Inflammatory macrophage treated with lipopolysaccharide for 1 hour (primary cell): ENCODE data around the gene PMM2.
"Not testable (repeated sequence)": the region's sequence is repeated elsewhere in the genome, so short reads cannot be mapped to it uniquely, and the experiment has no call there.

Experiments used
- DNase-seq, 2 donors: peaks; one replicate each; pipeline ENCODE4 v3.0.0-alpha.2; 2020 to 2022

Gene PMM2

DNA sequence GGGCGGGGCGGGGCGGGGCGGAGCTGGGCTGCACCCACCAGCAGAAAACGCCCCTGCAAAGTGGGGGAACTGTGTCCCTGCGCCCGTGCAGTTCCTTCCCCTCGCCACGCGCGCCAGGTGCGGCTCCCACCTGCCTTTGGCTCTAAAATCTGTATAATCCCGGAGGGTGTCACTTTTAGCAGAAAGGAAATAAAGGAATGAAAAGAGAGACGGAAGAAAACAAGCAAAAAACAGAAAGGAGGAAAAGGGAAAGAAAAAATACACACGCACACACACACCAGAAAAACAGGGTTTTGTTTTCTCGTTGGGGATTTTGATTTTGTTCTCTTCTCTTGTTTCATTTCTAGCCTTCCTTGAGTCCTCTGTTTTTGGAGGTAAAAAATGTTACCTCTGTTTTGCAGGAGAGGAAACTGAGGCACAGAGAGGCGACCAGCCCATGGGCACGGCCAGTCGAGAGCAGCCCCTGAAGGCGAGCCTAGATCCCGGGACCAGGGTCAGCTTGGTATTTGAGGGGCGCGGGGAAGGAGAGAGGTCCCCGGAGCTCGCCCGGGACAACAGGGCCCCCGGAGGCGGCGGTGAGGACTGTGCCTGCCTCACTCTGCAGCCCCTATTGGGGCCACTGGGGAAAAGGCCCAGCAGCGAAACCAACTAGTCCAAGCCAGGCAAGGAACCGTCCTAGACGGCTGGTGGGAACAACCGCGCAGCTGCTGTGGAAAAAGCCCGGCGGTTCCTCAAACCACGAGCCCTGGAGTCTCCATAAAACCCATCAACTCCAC lies 71.8 kb downstream of the PMM2 start:
- DNase-seq, result no peak

DNA sequence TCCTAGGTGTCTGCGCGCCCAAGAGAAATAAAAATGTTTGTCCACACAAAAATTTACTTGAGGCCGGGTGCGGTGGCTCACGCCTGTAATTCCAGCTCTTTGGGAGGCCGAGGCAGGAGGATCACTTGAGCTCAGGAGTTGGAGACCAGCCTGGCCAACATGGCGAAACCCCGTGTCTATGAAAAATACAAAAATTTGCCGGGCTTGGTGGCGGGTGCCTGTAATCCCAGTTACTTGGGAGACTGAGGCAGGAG lies 72.3 kb downstream of the PMM2 start:
- DNase-seq, result not testable (repeated sequence)

DNA sequence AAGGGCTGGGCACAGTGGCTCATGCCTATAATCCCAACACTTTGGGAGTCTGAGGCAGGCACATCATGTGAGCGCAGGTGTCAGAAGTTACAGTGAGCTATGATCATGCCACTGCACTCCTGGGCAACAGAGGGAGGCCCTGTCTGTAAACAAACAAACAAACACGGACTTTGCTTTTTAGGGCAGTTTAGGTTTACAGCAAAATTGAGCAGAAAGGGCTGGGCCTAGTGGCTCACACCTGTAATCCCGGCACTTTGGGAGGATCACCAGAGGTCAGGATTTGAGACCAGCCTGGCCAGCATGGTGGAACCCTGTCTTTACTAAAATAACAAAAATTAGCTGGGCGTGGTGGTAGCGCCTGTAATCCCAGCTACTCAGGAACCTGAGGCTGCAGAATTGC lies 74.4 kb downstream of the PMM2 start:
- DNase-seq, result no peak

- DNase-seq, result no peak
Observed at GRCh38 chr16:8872967-8873865, 75.6 kb downstream of the PMM2 start.

DNA sequence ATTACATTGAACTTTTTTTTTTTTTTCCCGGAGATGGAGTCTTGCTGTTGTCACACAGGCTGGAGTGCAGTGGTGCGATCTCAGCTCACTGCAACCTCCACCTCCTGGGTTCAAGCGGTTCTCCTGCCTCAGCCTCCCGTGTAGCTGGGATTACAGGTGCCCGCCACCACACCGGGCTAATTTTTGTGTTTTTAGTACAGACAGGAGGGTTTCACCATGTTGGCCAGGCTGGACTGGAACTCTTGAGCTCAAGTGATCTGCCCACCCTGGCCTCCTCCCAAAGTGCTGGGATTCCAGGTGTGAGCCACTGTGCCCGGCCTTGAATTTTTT lies 76.2 kb downstream of the PMM2 start:
- not testable (repeated sequence) for DNase-seq

- DNase-seq, result no peak
Observed at GRCh38 chr16:8874388-8874787, 76.7 kb downstream of the PMM2 start.

- DNase-seq, result not testable (repeated sequence)
Observed at GRCh38 chr16:8875317-8875716, 77.7 kb downstream of the PMM2 start.

DNA sequence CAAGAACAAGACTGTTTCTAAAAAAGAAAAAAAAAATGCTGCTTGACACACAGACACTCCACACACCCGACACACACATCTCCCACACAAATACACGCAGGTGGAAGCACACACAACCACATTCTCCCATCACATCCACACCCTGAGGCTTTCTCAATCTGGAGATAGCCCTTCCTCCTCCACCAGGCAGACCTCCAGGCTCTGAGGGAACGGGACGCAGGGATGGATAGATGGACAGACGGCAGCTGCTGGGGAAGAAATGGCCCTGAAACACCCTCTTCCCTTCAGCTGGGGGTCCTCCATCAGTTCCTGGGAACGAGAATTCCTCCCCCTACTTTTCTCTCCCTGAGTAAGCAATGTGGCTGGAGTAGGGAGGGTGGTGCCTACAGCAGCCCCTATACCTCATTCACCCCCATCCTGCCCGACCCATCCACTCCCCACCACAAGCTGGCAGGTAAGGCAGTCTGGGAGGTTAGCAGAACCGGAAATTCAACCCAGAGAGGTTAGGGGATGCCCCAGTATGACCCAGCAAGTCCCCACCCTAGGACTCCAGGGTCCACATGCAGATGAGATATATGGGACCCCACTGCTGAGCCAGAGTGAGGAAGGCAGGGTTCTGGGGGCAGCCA lies 80.4 kb downstream of the PMM2 start:
- DNase-seq, result no peak

GRCh38 chr16:8878523-8878911 lies 80.9 kb downstream of the PMM2 start:
- no peak for DNase-seq

GRCh38 chr16:8880839-8881510 lies 83.3 kb downstream of the PMM2 start:
- no peak for DNase-seq

DNA sequence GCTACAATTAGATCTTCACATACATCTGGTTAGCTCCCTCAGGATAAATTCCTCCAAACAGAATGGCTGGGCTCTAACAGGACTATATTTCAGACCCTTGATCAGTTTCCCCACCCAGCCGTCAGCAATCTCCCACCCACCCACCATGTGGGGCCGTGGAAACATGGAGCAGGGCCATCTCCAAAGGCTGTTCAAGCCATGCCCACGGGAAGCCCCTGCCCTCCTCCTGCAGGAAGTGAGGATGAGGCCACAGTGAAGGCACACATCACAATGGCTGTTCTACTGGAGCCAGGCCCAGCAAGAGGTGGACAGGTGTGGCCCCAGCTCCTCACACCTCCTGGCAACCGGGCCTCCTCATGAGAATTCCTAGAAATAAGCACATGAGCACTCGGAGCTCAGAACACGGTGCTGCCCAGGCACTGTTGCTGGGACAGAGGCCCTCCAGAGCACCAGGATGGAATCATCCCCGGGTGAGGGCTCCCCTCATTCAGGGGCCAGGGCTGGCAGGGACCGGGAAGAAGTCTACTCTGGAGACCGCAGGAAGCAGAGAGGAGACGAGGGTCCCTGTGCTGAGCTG lies 84.5 kb downstream of the PMM2 start, which contains the start of gene LITAFD:
Gene LITAFD (plus strand): TSS at position 311 of the 577 bp plus-strand sequence. CDS start 2,005 bp downstream, outside the sequence.
- no peak for DNase-seq

DNA sequence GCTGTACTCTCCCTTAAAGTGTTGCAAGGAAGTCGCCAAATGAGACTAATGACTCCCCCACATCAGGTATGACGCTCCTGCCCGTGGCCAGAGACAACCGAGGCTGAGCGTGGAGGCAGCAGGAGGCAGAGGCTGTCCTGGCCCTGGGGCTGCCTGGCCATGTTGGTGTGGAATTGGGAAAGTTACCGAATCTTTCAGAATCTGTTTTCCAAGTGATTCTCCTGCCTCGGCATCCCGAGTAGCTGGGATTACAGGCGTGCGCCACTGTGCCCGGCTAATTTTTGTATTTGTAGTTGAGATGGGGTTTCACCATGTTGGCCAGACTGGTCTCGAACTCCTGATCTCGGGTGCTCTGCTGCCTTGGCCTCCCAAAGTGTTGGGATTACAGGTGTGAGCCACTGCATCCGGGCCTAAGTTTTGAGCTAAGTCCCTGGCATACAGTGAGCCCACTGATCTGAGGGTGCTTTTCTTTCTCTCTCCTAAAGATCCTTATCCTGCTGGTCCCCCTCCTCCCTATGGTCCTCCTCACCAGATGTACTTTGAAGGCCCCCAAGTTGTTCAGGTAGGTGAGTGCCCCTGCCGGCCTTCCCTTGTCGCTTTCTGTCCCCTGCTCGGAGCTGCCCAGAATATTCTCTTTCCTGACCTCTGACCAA lies 85.2 kb downstream of the PMM2 start:
- no peak for DNase-seq

DNA sequence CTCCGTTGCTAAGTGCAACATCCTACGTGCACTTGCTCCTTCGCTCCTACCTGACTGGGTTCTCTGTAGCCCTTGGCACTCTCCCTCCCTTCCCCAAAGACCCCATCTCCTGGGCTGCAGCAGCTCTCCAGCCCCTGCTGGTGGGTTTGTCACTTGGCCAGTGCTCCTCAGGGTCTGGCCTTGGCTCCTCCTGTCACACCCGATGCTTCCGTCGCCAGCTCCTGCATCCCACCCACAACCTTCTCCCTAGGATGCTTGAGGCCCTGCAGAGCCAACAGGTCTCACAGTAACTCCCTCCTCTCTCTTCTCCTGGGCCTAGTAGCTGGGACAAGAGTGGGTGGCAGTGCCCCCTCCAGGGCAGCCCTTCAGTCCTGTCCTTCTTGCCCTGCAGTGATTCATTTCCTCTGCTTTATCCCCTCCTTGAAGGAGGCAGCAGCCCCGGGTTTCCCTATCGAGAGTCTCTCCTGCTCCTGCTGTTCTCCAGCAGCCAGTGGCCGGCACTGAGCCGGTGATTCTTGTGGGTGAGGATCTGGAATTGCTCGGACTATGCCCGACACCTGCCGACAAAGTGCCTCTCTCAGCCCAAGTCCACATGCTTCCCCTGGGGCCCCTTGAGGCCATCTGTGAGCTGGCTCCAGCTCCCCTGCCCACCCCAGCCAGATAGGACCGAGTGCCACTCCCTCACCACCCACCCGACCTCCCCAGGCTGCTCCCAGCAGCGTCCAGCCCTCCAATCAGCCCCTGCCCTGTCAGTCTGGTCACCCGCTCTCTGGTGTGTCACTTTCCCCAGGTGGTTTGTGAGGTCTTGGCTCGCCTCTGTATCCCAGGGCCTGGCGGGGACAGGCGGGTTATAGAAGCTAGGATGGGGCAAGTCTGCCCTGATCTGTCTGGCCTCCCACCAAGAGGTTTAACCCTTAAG lies 88.3 kb downstream of the PMM2 start:
- DNase-seq, result no peak

DNA sequence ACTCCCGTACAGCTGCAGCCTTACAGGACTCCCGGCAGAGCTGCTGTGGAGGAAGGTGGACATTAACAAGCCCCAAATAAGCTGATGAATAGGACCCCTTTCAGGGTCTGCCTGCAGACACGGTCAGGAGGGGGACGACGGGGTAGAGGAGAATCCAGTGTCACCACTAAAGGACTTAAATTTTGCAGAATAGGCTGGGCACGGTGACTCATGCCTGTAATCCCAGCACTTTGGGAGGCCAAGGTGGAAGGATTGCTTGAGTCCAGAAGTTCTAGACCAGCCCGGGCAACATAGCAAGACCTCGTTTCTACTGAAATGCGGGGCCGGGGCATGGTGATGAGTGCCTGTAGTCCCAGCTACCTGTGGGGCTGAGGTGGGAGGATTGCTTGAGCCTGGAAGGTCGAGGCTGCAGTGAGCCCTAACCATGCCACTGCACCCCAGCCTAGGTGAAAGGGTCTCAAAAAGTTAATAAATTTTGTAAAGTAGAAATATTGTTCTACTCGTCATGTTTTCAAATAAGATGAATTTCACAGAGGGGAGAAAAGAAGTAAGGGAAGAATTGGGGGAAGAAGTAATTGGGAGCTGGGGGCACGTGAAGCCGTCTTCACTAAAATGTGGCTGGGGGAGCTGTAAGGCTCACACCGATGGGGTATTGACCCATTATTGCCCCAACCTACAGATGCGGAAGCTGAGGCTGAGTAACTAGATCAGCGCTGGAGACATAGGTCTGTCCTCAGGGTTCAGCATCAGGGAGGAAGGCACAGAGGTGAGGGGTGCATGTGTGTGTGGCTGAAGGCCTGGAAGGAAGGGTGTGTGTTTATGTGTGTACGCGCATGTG lies 89.2 kb downstream of the PMM2 start:
- DNase-seq, result no peak

- DNase-seq, result no peak
Observed at GRCh38 chr16:8887431-8887765, 89.8 kb downstream of the PMM2 start.

- DNase-seq, result no peak
Observed at GRCh38 chr16:8887952-8888560, 90.4 kb downstream of the PMM2 start.

GRCh38 chr16:8888951-8889892 lies 91.6 kb downstream of the PMM2 start:
- no peak for DNase-seq

DNA sequence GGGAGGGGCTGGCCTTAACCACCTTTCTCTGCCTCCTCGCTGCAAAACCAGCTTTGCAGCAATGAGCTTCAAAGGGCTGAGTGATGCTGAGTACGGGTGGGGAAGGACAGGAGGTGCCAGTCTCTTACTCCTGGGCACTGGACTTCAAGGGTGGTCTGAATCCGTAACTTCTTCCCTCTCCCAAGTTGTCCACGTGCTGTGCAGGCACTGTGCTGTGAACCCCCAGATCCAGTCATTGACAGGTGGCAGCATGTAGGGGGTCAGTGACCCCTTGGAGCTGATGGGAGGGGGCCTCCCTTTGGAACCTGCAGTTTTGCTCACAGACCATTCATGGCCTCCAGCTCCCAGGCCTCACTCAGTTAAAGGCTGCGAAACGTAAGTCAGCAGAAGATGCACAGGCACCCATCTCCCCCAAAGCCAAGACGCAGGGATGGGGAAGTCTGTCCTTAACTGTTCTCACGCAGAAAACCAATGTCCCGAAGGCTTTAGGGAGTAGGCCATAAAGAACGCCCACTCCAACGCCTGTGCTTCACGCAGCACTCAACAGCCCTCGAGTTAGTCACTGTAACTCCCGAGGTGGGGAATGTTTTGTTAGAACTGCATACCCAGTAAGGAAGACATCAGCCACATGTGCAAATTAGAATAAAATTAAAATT lies 92.4 kb downstream of the PMM2 start:
- no peak for DNase-seq
